Measurements from ENCODE around the gene SP2. TPM values are rescaled to one million over a fixed set of nuclear protein-coding genes. Genes with fewer than 3 reads are reported as not detected.

Gene SP2
- total RNA-seq, 1 donor from 2014 or later = 12.1 TPM

GRCh38 chr17:47973541-47973940, 77.5 kb downstream of the SP2 start:
- Histone ChIP-seq H4K20me1 (ENCODE audit: insufficient read depth, low read length) (no peaks in the 10 kb centered on the region), H3K9me3 (ENCODE audit: insufficient read depth, low read depth, low read length) (no peaks in the 10 kb centered on the region), H3K4me2 (ENCODE audit: low read length) (no peak overlapping the region), H3K27ac (ENCODE audit: low read depth, low read length) (no peak overlapping the region), H3K27me3 (ENCODE audit: insufficient read depth, low read length) (no peaks in the 10 kb centered on the region), H3K9ac (ENCODE audit: low read length) (no peak overlapping the region), H3K4me3 (ENCODE audit: insufficient read depth, low read depth, low read length) (no peak overlapping the region), H3K4me1 (ENCODE audit: insufficient read depth, low read length) (peaks cover 7% of the 10 kb centered on the region), H2AFZ (ENCODE audit: low read depth, low read length) (no peak overlapping the region), H3K36me3 (ENCODE audit: insufficient read depth, low read length) (peaks cover 17% of the 10 kb centered on the region), H3K79me2 (ENCODE audit: insufficient read depth, low read length) (peaks cover 6% of the 10 kb centered on the region)
- Mint-ChIP-seq H3K27ac (ENCODE audit: unreplicated experiment) (no peak overlapping the region), H3K4me3 (ENCODE audit: unreplicated experiment) (no peak overlapping the region), H3K9me3 (ENCODE audit: unreplicated experiment) (no peaks in the 10 kb centered on the region), H3K27me3 (ENCODE audit: low read depth, unreplicated experiment) (no peaks in the 10 kb centered on the region), H3K4me1 (ENCODE audit: low read depth, unreplicated experiment) (peaks cover 1% of the 10 kb centered on the region), H3K36me3 (ENCODE audit: low read depth, unreplicated experiment) (peaks cover 4% of the 10 kb centered on the region)
- DNase-seq (ENCODE audit: low read depth) (no peak), FAIRE-seq (no peak)
- TF ChIP-seq CTCF (IDR thresholded peaks at IDR 0.05; ENCODE audit: insufficient read depth, low read depth, low read length) (no peak), EZH2 (IDR thresholded peaks at IDR 0.05; ENCODE audit: insufficient read depth, low read length) (no peak)

GRCh38 chr17:47975189-47975822, 79.3 kb downstream of the SP2 start:
- Histone ChIP-seq H3K27me3 (ENCODE audit: insufficient read depth, low read length) (no peaks in the 10 kb centered on the region), H3K9ac (ENCODE audit: low read length) (no peak overlapping the region), H3K4me3 (ENCODE audit: insufficient read depth, low read depth, low read length) (no peak overlapping the region), H4K20me1 (ENCODE audit: insufficient read depth, low read length) (no peaks in the 10 kb centered on the region), H3K36me3 (ENCODE audit: insufficient read depth, low read length) (peaks cover 31% of the 10 kb centered on the region), H3K4me2 (ENCODE audit: low read length) (no peak overlapping the region), H3K27ac (ENCODE audit: low read depth, low read length) (no peak overlapping the region), H3K9me3 (ENCODE audit: insufficient read depth, low read depth, low read length) (no peaks in the 10 kb centered on the region), H2AFZ (ENCODE audit: low read depth, low read length) (no peak overlapping the region), H3K4me1 (ENCODE audit: insufficient read depth, low read length) (peaks cover 5% of the 10 kb centered on the region), H3K79me2 (ENCODE audit: insufficient read depth, low read length) (peaks cover 6% of the 10 kb centered on the region)
- Mint-ChIP-seq H3K4me3 (ENCODE audit: unreplicated experiment) (peak overlapping the region; percentile 37), H3K27ac (ENCODE audit: unreplicated experiment) (no peak overlapping the region), H3K27me3 (ENCODE audit: low read depth, unreplicated experiment) (peaks cover 4% of the 10 kb centered on the region), H3K9me3 (ENCODE audit: unreplicated experiment) (no peaks in the 10 kb centered on the region), H3K4me1 (ENCODE audit: low read depth, unreplicated experiment) (peaks cover 1% of the 10 kb centered on the region), H3K36me3 (ENCODE audit: low read depth, unreplicated experiment) (peaks cover 18% of the 10 kb centered on the region)
- no peak for TF ChIP-seq CTCF (IDR thresholded peaks at IDR 0.05; ENCODE audit: insufficient read depth, low read depth, low read length)
- no peak for TF ChIP-seq EZH2 (IDR thresholded peaks at IDR 0.05; ENCODE audit: insufficient read depth, low read length)
- no peak for DNase-seq (ENCODE audit: low read depth)
- no peak for FAIRE-seq

GRCh38 chr17:47975823-47976205, 79.8 kb downstream of the SP2 start:
- H3K4me3 ChIP-seq (ENCODE audit: insufficient read depth, low read depth, low read length) = no peak overlapping the region
- H3K4me1 Mint-ChIP-seq (ENCODE audit: low read depth, unreplicated experiment) = peaks cover 1% of the 10 kb centered on the region
- no peaks in the 10 kb centered on the region for H3K27me3 ChIP-seq (ENCODE audit: insufficient read depth, low read length)
- no peak overlapping the region for H3K4me2 ChIP-seq (ENCODE audit: low read length)
- no peak overlapping the region for H3K27ac ChIP-seq (ENCODE audit: low read depth, low read length)
- no peak overlapping the region for H3K9ac ChIP-seq (ENCODE audit: low read length)
- H3K27me3 Mint-ChIP-seq (ENCODE audit: low read depth, unreplicated experiment) = peaks cover 4% of the 10 kb centered on the region
- TF ChIP-seq CTCF (IDR thresholded peaks at IDR 0.05; ENCODE audit: insufficient read depth, low read depth, low read length) (no peak), EZH2 (IDR thresholded peaks at IDR 0.05; ENCODE audit: insufficient read depth, low read length) (no peak)
- H3K36me3 Mint-ChIP-seq (ENCODE audit: low read depth, unreplicated experiment) = peaks cover 22% of the 10 kb centered on the region
- H3K4me3 Mint-ChIP-seq (ENCODE audit: unreplicated experiment) = peak overlapping the region; percentile 37
- H3K36me3 ChIP-seq (ENCODE audit: insufficient read depth, low read length) = peaks cover 35% of the 10 kb centered on the region
- H3K79me2 ChIP-seq (ENCODE audit: insufficient read depth, low read length) = peaks cover 6% of the 10 kb centered on the region
- H3K9me3 Mint-ChIP-seq (ENCODE audit: unreplicated experiment) = no peaks in the 10 kb centered on the region
- no peak overlapping the region for H3K27ac Mint-ChIP-seq (ENCODE audit: unreplicated experiment)
- DNase-seq (ENCODE audit: low read depth) (no peak), FAIRE-seq (no peak)
- H2AFZ ChIP-seq (ENCODE audit: low read depth, low read length) = no peak overlapping the region
- no peaks in the 10 kb centered on the region for H4K20me1 ChIP-seq (ENCODE audit: insufficient read depth, low read length)
- H3K4me1 ChIP-seq (ENCODE audit: insufficient read depth, low read length) = peaks cover 3% of the 10 kb centered on the region
- no peaks in the 10 kb centered on the region for H3K9me3 ChIP-seq (ENCODE audit: insufficient read depth, low read depth, low read length)
